HEK293 (cell line): ENCODE measurements around the gene ZFAND3.

Experiments
- BCL11A ChIP-seq: fragments of 450-650 bp; formaldehyde crosslinking; IDR thresholded peaks from 2 replicates; pipeline ENCODE4 v1.5.1; 2016; ENCODE audit warnings: low read depth, missing biosample characterization, missing genetic modification characterization
- CTCF ChIP-seq: fragments of 450-650 bp; formaldehyde crosslinking; IDR thresholded peaks from 2 replicates; pipeline ENCODE4 v1.5.1; 2016; ENCODE audit warnings: missing biosample characterization, missing genetic modification characterization
- MYNN ChIP-seq: fragments of 450-650 bp; formaldehyde crosslinking; IDR thresholded peaks from 2 replicates; pipeline ENCODE4 v1.5.1; 2016; ENCODE audit warnings: missing biosample characterization, missing genetic modification characterization, borderline replicate concordance
- REST ChIP-seq: fragments of 450-650 bp; formaldehyde crosslinking; IDR thresholded peaks from 2 replicates; pipeline ENCODE4 v1.5.1; 2016; ENCODE audit warnings: missing biosample characterization, missing genetic modification characterization
- ZNF23 ChIP-seq: fragments of 450-650 bp; formaldehyde crosslinking; IDR thresholded peaks from 2 replicates; pipeline ENCODE4 v1.5.1; 2016; ENCODE audit warnings: missing biosample characterization, missing genetic modification characterization, borderline replicate concordance
- ZNF26 ChIP-seq: fragments of 450-650 bp; formaldehyde crosslinking; IDR thresholded peaks from 2 replicates; pipeline ENCODE4 v1.5.1; 2016; ENCODE audit warnings: missing biosample characterization, missing genetic modification characterization
- ZNF324 ChIP-seq: fragments of 450-650 bp; formaldehyde crosslinking; IDR thresholded peaks from 2 replicates; pipeline ENCODE4 v1.5.1; 2016; ENCODE audit warnings: missing biosample characterization, missing genetic modification characterization
- ZNF449 ChIP-seq: fragments of 450-650 bp; formaldehyde crosslinking; IDR thresholded peaks from 2 replicates; pipeline ENCODE4 v1.5.1; 2017; ENCODE audit warnings: missing biosample characterization, mild to moderate bottlenecking, missing genetic modification characterization, moderate library complexity
- ZNF510 ChIP-seq: fragments of 450-650 bp; formaldehyde crosslinking; IDR thresholded peaks from 2 replicates; pipeline ENCODE4 v1.5.1; 2018; ENCODE audit warnings: mild to moderate bottlenecking, missing genetic modification characterization, missing biosample characterization; ENCODE audit not compliant: insufficient replicate concordance
- ZNF549 ChIP-seq: fragments of 450-650 bp; IDR thresholded peaks from 2 replicates; pipeline ENCODE4 v1.5.1; 2018; ENCODE audit warnings: missing biosample characterization, missing genetic modification characterization, mild to moderate bottlenecking, inconsistent platforms, moderate library complexity
- ZNF560 ChIP-seq: fragments of 450-650 bp; formaldehyde crosslinking; IDR thresholded peaks from 2 replicates; pipeline ENCODE4 v1.5.1; 2017; ENCODE audit warnings: missing biosample characterization, missing genetic modification characterization, borderline replicate concordance
- ZSCAN18 ChIP-seq: fragments of 450-650 bp; formaldehyde crosslinking; IDR thresholded peaks from 2 replicates; pipeline ENCODE4 v1.5.1; 2016; ENCODE audit warnings: missing biosample characterization, missing genetic modification characterization
- ZSCAN5A ChIP-seq: fragments of 450-650 bp; formaldehyde crosslinking; IDR thresholded peaks from 2 replicates; pipeline ENCODE4 v1.5.1; 2016; ENCODE audit warnings: missing biosample characterization, missing genetic modification characterization

- no peak for TF ChIP-seq MYNN (tag by site-specific recombination)
- no peak for TF ChIP-seq ZNF23
- no peak for TF ChIP-seq ZNF549 (tag by site-specific recombination)
- no peak for TF ChIP-seq REST (tag by site-specific recombination)
- TF ChIP-seq ZSCAN18: no peak
- TF ChIP-seq ZNF449: no peak
- no peak for TF ChIP-seq ZNF26 (tag by site-specific recombination)
- TF ChIP-seq ZNF324 (tag by site-specific recombination): no peak
- TF ChIP-seq CTCF: no peak
- no peak for TF ChIP-seq ZNF560 (tag by site-specific recombination)
- no peak for TF ChIP-seq BCL11A (tag by site-specific recombination)
- no peak for TF ChIP-seq ZNF510
- no peak for TF ChIP-seq ZSCAN5A (tag by site-specific recombination)
Measured at GRCh38 chr6:37985355-37985754, 165.8 kb downstream of the ZFAND3 start.
